OCI-LY1 (cell line): Measurements from ENCODE around the gene SFXN4.

Source experiments
- EZH2 ChIP-seq: fragments of 200-600 bp; sonication (generic), shearing (Covaris generic); IDR thresholded peaks from 2 replicates; pipeline ENCODE4 v1.8.0; 2017; ENCODE audit warnings: borderline replicate concordance, mixed run types, mild to moderate bottlenecking, antibody characterized with exemption, low read length, moderate library complexity, mixed read lengths
- TF ChIP-seq, protein P1 (sequence below): fragments of 200-600 bp; sonication (generic), shearing (Covaris generic); IDR thresholded peaks from 2 replicates; pipeline ENCODE4 v1.5.1; 2017; ENCODE audit warnings: mild to moderate bottlenecking, antibody characterized with exemption, low read length, moderate library complexity, mixed read lengths

DNA sequence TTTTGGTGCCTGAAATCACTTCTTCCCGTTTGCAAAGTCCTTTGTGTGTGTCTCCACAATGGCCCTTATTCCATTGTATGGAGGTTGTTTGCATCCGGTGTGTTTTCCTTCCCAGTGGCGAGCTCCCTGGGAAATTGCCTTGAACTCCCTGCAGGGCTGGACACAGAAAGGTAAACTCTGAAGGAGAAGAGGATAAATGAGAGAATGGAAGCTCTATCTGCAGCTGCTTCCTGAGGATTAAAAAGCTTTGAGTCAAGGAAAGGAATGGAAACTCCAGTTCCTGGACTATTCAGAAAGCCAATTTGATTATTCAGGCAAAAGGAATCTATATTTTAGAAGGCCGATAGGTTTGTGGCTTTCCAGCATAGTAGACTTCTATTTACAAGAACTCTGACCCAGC lies 37.5 kb upstream of the SFXN4 start:
- TF ChIP-seq, protein P1, sequence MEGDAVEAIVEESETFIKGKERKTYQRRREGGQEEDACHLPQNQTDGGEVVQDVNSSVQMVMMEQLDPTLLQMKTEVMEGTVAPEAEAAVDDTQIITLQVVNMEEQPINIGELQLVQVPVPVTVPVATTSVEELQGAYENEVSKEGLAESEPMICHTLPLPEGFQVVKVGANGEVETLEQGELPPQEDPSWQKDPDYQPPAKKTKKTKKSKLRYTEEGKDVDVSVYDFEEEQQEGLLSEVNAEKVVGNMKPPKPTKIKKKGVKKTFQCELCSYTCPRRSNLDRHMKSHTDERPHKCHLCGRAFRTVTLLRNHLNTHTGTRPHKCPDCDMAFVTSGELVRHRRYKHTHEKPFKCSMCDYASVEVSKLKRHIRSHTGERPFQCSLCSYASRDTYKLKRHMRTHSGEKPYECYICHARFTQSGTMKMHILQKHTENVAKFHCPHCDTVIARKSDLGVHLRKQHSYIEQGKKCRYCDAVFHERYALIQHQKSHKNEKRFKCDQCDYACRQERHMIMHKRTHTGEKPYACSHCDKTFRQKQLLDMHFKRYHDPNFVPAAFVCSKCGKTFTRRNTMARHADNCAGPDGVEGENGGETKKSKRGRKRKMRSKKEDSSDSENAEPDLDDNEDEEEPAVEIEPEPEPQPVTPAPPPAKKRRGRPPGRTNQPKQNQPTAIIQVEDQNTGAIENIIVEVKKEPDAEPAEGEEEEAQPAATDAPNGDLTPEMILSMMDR, result no peak
- no peak for TF ChIP-seq EZH2
